ENCODE data around the gene UBR1. TPM values are rescaled to one million over a fixed set of nuclear protein-coding genes. Genes with fewer than 3 reads are reported as not detected.

UBR1 gene
- total RNA-seq, 4 donors from 2014 or later, result 9.3 to 22.3 (median 11.7) TPM

GRCh38 chr15:43125100-43125661 is 19.3 kb upstream of the UBR1 start:
- Histone ChIP-seq H3K4me3 (no peak overlapping the region), H3K9me3 (no peaks in the 10 kb centered on the region), H3K4me1 (peaks cover 0 to 20% (median 0%) of the 10 kb centered on the region in 3 donors), H3K36me3 (no peaks in the 10 kb centered on the region), H3K27ac (no peak overlapping the region), H3K27me3 (no peaks in the 10 kb centered on the region)
- no peak for DNase-seq
- TF ChIP-seq, protein P1, sequence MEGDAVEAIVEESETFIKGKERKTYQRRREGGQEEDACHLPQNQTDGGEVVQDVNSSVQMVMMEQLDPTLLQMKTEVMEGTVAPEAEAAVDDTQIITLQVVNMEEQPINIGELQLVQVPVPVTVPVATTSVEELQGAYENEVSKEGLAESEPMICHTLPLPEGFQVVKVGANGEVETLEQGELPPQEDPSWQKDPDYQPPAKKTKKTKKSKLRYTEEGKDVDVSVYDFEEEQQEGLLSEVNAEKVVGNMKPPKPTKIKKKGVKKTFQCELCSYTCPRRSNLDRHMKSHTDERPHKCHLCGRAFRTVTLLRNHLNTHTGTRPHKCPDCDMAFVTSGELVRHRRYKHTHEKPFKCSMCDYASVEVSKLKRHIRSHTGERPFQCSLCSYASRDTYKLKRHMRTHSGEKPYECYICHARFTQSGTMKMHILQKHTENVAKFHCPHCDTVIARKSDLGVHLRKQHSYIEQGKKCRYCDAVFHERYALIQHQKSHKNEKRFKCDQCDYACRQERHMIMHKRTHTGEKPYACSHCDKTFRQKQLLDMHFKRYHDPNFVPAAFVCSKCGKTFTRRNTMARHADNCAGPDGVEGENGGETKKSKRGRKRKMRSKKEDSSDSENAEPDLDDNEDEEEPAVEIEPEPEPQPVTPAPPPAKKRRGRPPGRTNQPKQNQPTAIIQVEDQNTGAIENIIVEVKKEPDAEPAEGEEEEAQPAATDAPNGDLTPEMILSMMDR (IDR thresholded peaks at IDR 0.05), result no peak
- no peak for TF ChIP-seq POLR2A (IDR thresholded peaks at IDR 0.05)
- intact Hi-C loops (cut with DNase I), result no loop called here
- 88 to 89% methylated on average over 3 of the region's 3 CpGs for WGBS, 2 donors

GRCh38 chr15:43121863-43122262 is 16.0 kb upstream of the UBR1 start:
- intact Hi-C loops (cut with DNase I), result no loop called here
- no peak for TF ChIP-seq POLR2A (IDR thresholded peaks at IDR 0.05)
- TF ChIP-seq, protein P1 (IDR thresholded peaks at IDR 0.05), result no peak
- no peaks in the 10 kb centered on the region for H3K27me3 ChIP-seq
- peaks cover 0 to 7% (median 0%) of the 10 kb centered on the region in 3 donors for H3K4me1 ChIP-seq
- no peak overlapping the region for H3K4me3 ChIP-seq
- no peak for DNase-seq
- H3K9me3 ChIP-seq, result no peaks in the 10 kb centered on the region
- no peaks in the 10 kb centered on the region for H3K36me3 ChIP-seq
- 62% methylated on average over 2 of the region's 2 CpGs for WGBS, 2 donors
- H3K27ac ChIP-seq, result peak overlapping the region in 3 of 4 donors; percentile 74 to 85 (median 83)

- H3K27me3 ChIP-seq, result peaks cover 0 to 4% (median 0%) of the 10 kb centered on the region in 4 donors
- TF ChIP-seq POLR2A (IDR thresholded peaks at IDR 0.05), result no peak
- TF ChIP-seq, protein P1 (IDR thresholded peaks at IDR 0.05), result no peak
- H3K36me3 ChIP-seq, result no peaks in the 10 kb centered on the region
- H3K9me3 ChIP-seq, result no peaks in the 10 kb centered on the region
- H3K4me3 ChIP-seq, result no peak overlapping the region
- H3K27ac ChIP-seq, result no peak overlapping the region
- H3K4me1 ChIP-seq, result peaks cover 0 to 7% (median 0%) of the 10 kb centered on the region in 3 donors
- 87 to 88% methylated on average over 2 of the region's 2 CpGs for WGBS, 2 donors
- DNase-seq, result no peak
- intact Hi-C loops (cut with DNase I), result no loop called here
Measured at GRCh38 chr15:43118829-43119228, 13.0 kb upstream of the UBR1 start.

DNA sequence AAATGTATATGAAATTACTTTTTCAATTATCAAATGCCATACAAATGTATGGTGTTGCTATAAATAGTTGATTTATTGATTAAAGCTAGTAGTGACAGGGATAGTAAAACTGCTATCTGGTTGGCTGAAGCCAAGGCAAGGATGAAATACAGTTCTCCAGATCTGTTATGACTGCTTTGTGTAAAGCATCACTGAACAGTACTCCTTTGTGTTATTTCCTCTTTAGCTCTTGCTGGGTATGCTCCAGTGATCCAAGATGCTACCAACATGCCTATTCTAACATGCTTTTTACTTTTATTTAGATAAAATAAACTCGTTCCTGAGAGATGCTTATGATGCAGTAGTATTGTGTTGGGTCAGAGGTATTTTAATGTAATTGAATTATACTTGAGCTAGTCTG is 12.4 kb upstream of the UBR1 start:
- no peak overlapping the region for H3K27ac ChIP-seq
- no peaks in the 10 kb centered on the region for H3K9me3 ChIP-seq
- 26 to 61% methylated on average over 1 of the region's 1 CpG for WGBS, 2 donors
- no peak overlapping the region for H3K4me3 ChIP-seq
- no peak for TF ChIP-seq POLR2A (IDR thresholded peaks at IDR 0.05)
- TF ChIP-seq, protein P1 (IDR thresholded peaks at IDR 0.05), result no peak
- intact Hi-C loops (cut with DNase I), result no loop called here
- no peak for DNase-seq
- H3K36me3 ChIP-seq, result no peaks in the 10 kb centered on the region
- H3K27me3 ChIP-seq, result peaks cover 0 to 4% (median 0%) of the 10 kb centered on the region in 4 donors
- H3K4me1 ChIP-seq, result peaks cover 0 to 7% (median 0%) of the 10 kb centered on the region in 3 donors

- H3K4me1 ChIP-seq, result peaks cover 0 to 6% (median 0%) of the 10 kb centered on the region in 3 donors
- peaks cover 0 to 4% (median 0%) of the 10 kb centered on the region in 4 donors for H3K27me3 ChIP-seq
- DNase-seq, result no peak
- no peak overlapping the region for H3K4me3 ChIP-seq
- WGBS, 2 donors, result 47 to 59% methylated on average over 3 of the region's 3 CpGs
- H3K9me3 ChIP-seq, result no peaks in the 10 kb centered on the region
- no peak overlapping the region for H3K27ac ChIP-seq
- H3K36me3 ChIP-seq, result no peaks in the 10 kb centered on the region
- intact Hi-C loops (cut with DNase I), result no loop called here
- TF ChIP-seq, protein P1 (IDR thresholded peaks at IDR 0.05), result no peak
- TF ChIP-seq POLR2A (IDR thresholded peaks at IDR 0.05), result no peak
Measured at GRCh38 chr15:43111354-43111753, 5.5 kb upstream of the UBR1 start.

Data from esophagus squamous epithelium (tissue), 5 donors.